ENCODE measurements around the gene KCTD20.

GRCh38 chr6:36514554-36515456 lies 72.0 kb downstream of the KCTD20 start:
- TF ChIP-seq POLR2A (IDR thresholded peaks at IDR 0.05) = no peak
- no peak for TF ChIP-seq CTCF (IDR thresholded peaks at IDR 0.05)
